GM18507 (cell line): ENCODE results near the gene MTIF3.

Experiments
- DNase-seq: peaks from one replicate; pipeline ENCODE4 v3.0.0; 2011; ENCODE audit warnings: low read depth; ENCODE audit not compliant: insufficient read length; ENCODE audit errors: extremely low spot score
- FAIRE-seq: peaks from 2 replicates; lab custom pipeline; 2011; peaks lifted over from hg19 to GRCh38; lab: Jason Lieb, UNC

Gene MTIF3

GRCh38 chr13:27463500-27463899 lies 13.1 kb upstream of the MTIF3 start:
- FAIRE-seq (no peak), DNase-seq (no peak)

GRCh38 chr13:27461940-27462584 lies 11.7 kb upstream of the MTIF3 start:
- no peak for DNase-seq
- FAIRE-seq = no peak

GRCh38 chr13:27455331-27455855 lies 5.0 kb upstream of the MTIF3 start:
- DNase-seq (no peak), FAIRE-seq (no peak)

GRCh38 chr13:27450921-27451471 lies 632 bp upstream of the MTIF3 start:
- DNase-seq = no peak
- no peak for FAIRE-seq

GRCh38 chr13:27449081-27449603 lies 1.2 kb downstream of the MTIF3 start:
- FAIRE-seq (no peak), DNase-seq (no peak)

- no peak for FAIRE-seq
- no peak for DNase-seq
Measured at GRCh38 chr13:27448308-27448707, 2.1 kb downstream of the MTIF3 start.

GRCh38 chr13:27446986-27447583 lies 3.3 kb downstream of the MTIF3 start:
- no peak for DNase-seq

GRCh38 chr13:27442797-27443196 lies 7.6 kb downstream of the MTIF3 start:
- no peak for FAIRE-seq

More at GRCh38 chr13:27446986-27447583, 3.3 kb downstream of the MTIF3 start:
- peak; percentile 80 for FAIRE-seq

GRCh38 chr13:27442071-27442647 lies 8.2 kb downstream of the MTIF3 start:
- FAIRE-seq = no peak
- no peak for DNase-seq

More at GRCh38 chr13:27442797-27443196, 7.6 kb downstream of the MTIF3 start:
- no peak for DNase-seq

- no peak for FAIRE-seq
- no peak for DNase-seq
Measured at GRCh38 chr13:27440408-27440807, 10.0 kb downstream of the MTIF3 start.

- FAIRE-seq = no peak
- DNase-seq = no peak
Measured at GRCh38 chr13:27437126-27437525, 13.2 kb downstream of the MTIF3 start.

GRCh38 chr13:27432611-27433210 lies 17.7 kb downstream of the MTIF3 start:
- DNase-seq (no peak), FAIRE-seq (no peak)

- FAIRE-seq = no peak
- DNase-seq = no peak
Measured at GRCh38 chr13:27432180-27432579, 18.2 kb downstream of the MTIF3 start.

GRCh38 chr13:27428160-27428559 lies 22.2 kb downstream of the MTIF3 start:
- FAIRE-seq (no peak), DNase-seq (no peak)

- FAIRE-seq (no peak), DNase-seq (no peak)
Measured at GRCh38 chr13:27427641-27428040, 22.7 kb downstream of the MTIF3 start.

- peak; percentile 88 for FAIRE-seq
- DNase-seq = no peak
Measured at GRCh38 chr13:27425918-27426630, 24.3 kb downstream of the MTIF3 start.

GRCh38 chr13:27425158-27425917 lies 25.0 kb downstream of the MTIF3 start:
- DNase-seq (no peak), FAIRE-seq (no peak)

GRCh38 chr13:27424246-27425157 lies 25.9 kb downstream of the MTIF3 start, which contains the start of gene GTF3A:
TSS of gene GTF3A (plus strand) at chr13:27424619.
- FAIRE-seq = peak; percentile 90
- DNase-seq = peak; percentile 95
